ENCODE results near the gene STX2. TPM values are rescaled to one million over a fixed set of nuclear protein-coding genes. Genes with fewer than 3 reads are reported as not detected.

Gene STX2
- total and polyA plus RNA-seq, 10 of the 15 experiments (the other 5 are each of a cell fraction or from before 2014, with no cell fraction given) = 6.0 to 22.2 (median 10.0) TPM

DNA sequence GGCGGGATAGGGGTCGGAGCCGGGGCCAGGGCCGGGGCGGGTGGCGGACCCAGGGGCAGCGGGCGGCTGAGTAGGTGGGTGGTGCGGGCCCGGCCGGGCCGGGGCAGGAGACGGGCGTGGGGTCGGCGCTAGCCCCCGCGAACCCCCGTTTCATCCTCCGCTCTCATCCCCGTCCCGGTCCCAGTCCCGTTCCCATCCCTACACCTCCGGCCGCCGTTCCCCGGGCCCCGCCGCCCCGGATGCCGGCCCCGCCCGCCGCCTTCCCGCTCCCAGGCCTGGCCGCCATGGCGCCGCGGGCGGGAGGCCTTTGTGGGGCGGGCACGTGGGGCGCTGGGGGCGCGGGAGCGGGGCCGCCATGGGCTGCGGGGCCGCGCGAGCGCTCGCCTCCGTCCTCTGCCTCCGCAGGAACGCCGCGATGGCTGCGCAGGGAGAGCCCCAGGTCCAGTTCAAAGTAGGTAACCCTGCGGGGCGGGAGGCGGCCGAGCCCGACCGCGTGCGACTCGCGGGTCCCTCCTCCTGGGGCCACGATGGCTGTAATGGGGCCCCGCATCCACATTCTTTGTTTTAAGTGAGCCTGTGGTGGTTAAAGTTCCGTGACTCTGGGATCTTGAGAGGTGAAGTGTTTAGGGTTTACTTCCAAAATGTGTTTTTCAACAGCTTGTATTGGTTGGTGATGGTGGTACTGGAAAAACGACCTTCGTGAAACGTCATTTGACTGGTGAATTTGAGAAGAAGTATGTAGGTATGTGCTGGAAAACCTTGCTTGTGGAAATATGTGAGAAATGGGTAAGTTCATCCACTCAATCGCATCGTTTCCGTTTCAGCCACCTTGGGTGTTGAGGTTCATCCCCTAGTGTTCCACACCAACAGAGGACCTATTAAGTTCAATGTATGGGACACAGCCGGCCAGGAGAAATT, 33.4 kb upstream of the STX2 start (continued):
- TF ChIP-seq IKZF1 (conservative IDR thresholded peaks at IDR 0.05) (peak; percentile 40; the same call in 1 of the 2 replicates), HCFC1 (IDR thresholded peaks at IDR 0.05; ENCODE audit: low read length) (no peak), MEF2B (IDR thresholded peaks at IDR 0.05; ENCODE audit: partially characterized antibody, poor library complexity, severe bottlenecking) (no peak), FOXM1 (IDR thresholded peaks at IDR 0.05; ENCODE audit: low read depth, low read length) (no peak), RFX5 (IDR thresholded peaks at IDR 0.05; ENCODE audit: low read depth, low read length) (no peak), HDAC2 (IDR thresholded peaks at IDR 0.05) (no peak), NR2C1 (IDR thresholded peaks at IDR 0.05) (0 out of 2 replicates have a peak, but pooled peaks have one; percentile 15), LARP7 (IDR thresholded peaks at IDR 0.05) (no peak), USF2 (IDR thresholded peaks at IDR 0.05; ENCODE audit: borderline replicate concordance, low read depth, low read length) (no peak), IKZF2 (IDR thresholded peaks at IDR 0.05) (no peak), NR2C2 (IDR thresholded peaks at IDR 0.05; ENCODE audit: borderline replicate concordance, control insufficient read depth, insufficient read length, low read depth) (no peak), PAX5 (IDR thresholded peaks at IDR 0.05; ENCODE audit: borderline replicate concordance, low read depth, low read length) (no peak), E2F4 (IDR thresholded peaks at IDR 0.05; ENCODE audit: low read depth, low read length) (no peak; the same call in 1 of the 2 replicates), DPF2 (IDR thresholded peaks at IDR 0.05) (peak; percentile 32; the same call in 1 of the 2 replicates), STAT3 (IDR thresholded peaks at IDR 0.05; ENCODE audit: low read depth, low read length) (no peak), POLR2AphosphoS5 (IDR thresholded peaks at IDR 0.05; ENCODE audit: low read length) (peak; percentile 42), RAD51 (IDR thresholded peaks at IDR 0.05) (no peak), CHD2 (IDR thresholded peaks at IDR 0.05; ENCODE audit: borderline replicate concordance, low read depth, low read length) (no peak), CREB1 (IDR thresholded peaks at IDR 0.05; ENCODE audit: low read depth) (no peak), MTA2 (IDR thresholded peaks at IDR 0.05; ENCODE audit: low read depth) (0 out of 2 replicates have a peak, but pooled peaks have one; percentile 21), CEBPB (IDR thresholded peaks at IDR 0.05; ENCODE audit: borderline replicate concordance in 1 of 2, low read depth in 2 of 2, low read length in 2 of 2) (no peak), PML (IDR thresholded peaks at IDR 0.05; ENCODE audit: low read length) (no peak), KAT2A (conservative IDR thresholded peaks at IDR 0.05; ENCODE audit: control insufficient read depth, low read depth, low read length) (no peak), MEF2A (IDR thresholded peaks at IDR 0.05; ENCODE audit: insufficient read depth, low read depth, low read length) (no peak)
- TF ChIP-seq, protein P1, sequence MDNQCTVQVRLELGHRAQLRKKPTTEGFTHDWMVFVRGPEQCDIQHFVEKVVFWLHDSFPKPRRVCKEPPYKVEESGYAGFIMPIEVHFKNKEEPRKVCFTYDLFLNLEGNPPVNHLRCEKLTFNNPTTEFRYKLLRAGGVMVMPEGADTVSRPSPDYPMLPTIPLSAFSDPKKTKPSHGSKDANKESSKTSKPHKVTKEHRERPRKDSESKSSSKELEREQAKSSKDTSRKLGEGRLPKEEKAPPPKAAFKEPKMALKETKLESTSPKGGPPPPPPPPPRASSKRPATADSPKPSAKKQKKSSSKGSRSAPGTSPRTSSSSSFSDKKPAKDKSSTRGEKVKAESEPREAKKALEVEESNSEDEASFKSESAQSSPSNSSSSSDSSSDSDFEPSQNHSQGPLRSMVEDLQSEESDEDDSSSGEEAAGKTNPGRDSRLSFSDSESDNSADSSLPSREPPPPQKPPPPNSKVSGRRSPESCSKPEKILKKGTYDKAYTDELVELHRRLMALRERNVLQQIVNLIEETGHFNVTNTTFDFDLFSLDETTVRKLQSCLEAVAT (IDR thresholded peaks at IDR 0.05) = peak; percentile 49; the same call in 1 of the 2 replicates
- TF ChIP-seq, protein P2, sequence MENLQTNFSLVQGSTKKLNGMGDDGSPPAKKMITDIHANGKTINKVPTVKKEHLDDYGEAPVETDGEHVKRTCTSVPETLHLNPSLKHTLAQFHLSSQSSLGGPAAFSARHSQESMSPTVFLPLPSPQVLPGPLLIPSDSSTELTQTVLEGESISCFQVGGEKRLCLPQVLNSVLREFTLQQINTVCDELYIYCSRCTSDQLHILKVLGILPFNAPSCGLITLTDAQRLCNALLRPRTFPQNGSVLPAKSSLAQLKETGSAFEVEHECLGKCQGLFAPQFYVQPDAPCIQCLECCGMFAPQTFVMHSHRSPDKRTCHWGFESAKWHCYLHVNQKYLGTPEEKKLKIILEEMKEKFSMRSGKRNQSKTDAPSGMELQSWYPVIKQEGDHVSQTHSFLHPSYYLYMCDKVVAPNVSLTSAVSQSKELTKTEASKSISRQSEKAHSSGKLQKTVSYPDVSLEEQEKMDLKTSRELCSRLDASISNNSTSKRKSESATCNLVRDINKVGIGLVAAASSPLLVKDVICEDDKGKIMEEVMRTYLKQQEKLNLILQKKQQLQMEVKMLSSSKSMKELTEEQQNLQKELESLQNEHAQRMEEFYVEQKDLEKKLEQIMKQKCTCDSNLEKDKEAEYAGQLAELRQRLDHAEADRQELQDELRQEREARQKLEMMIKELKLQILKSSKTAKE (IDR thresholded peaks at IDR 0.05; ENCODE audit: low read depth, poor library complexity, severe bottlenecking) = no peak

All from GM12878 (cell line).